H9 (cell line): ENCODE measurements around the gene ATRNL1. TPM values are rescaled to one million over a fixed set of nuclear protein-coding genes. Genes with fewer than 3 reads are reported as not detected.

Source experiments
- DNase-seq: peaks from one replicate; pipeline ENCODE4 v3.0.0-alpha.2; 2017
- H2AFZ ChIP-seq: one replicate; pipeline ENCODE4 v1.6.1; 2013; ENCODE audit warnings: mild to moderate bottlenecking, low read length, control low read depth, moderate library complexity
- H2AK5ac ChIP-seq: 2 replicates; pipeline ENCODE4 v1.6.1; 2013; ENCODE audit warnings: low read length, control low read depth, mixed read lengths; ENCODE audit not compliant: insufficient read length
- H2BK120ac ChIP-seq: one replicate; pipeline ENCODE4 v1.6.1; 2013; ENCODE audit warnings: low read depth, mild to moderate bottlenecking, low read length, control low read depth, inconsistent platforms; ENCODE audit not compliant: poor library complexity, severe bottlenecking
- H2BK12ac ChIP-seq: 2 replicates; pipeline ENCODE4 v1.6.1; 2013; ENCODE audit warnings: low read length, control low read depth, mixed read lengths, low read depth; ENCODE audit not compliant: insufficient read length
- H2BK15ac ChIP-seq: 2 replicates; pipeline ENCODE4 v1.6.1; 2013; ENCODE audit warnings: low read depth, low read length, control low read depth
- H2BK20ac ChIP-seq: one replicate; pipeline ENCODE4 v1.6.1; 2013; ENCODE audit warnings: low read depth, mild to moderate bottlenecking, low read length, control low read depth, inconsistent platforms; ENCODE audit not compliant: poor library complexity, severe bottlenecking
- H2BK5ac ChIP-seq: 2 replicates; pipeline ENCODE4 v1.6.1; 2013; ENCODE audit warnings: low read length, control low read depth, mixed read lengths; ENCODE audit not compliant: insufficient read length
- H3K14ac ChIP-seq: 2 replicates; pipeline ENCODE4 v1.6.1; 2013; ENCODE audit warnings: low read length, control low read depth; ENCODE audit not compliant: insufficient read depth
- H3K18ac ChIP-seq: 2 replicates; pipeline ENCODE4 v1.6.1; 2013; ENCODE audit warnings: low read depth, mild to moderate bottlenecking, mixed read lengths, low read length, control low read depth; ENCODE audit not compliant: insufficient read length
- H3K23ac ChIP-seq: 2 replicates; pipeline ENCODE4 v1.6.1; 2013; ENCODE audit warnings: low read length, control low read depth, mixed read lengths, low read depth; ENCODE audit not compliant: insufficient read length
- H3K23me2 ChIP-seq: 2 replicates; pipeline ENCODE4 v1.6.1; 2013; ENCODE audit warnings: low read depth, mild to moderate bottlenecking, mixed read lengths, low read length, control low read depth; ENCODE audit not compliant: insufficient read length, poor library complexity, severe bottlenecking
- H3K27ac ChIP-seq: 2 replicates; pipeline ENCODE4 v1.5.1; 2013; ENCODE audit warnings: low read length, control low read depth, mixed read lengths, low read depth; ENCODE audit not compliant: insufficient read length
- H3K27me3 ChIP-seq: 2 replicates; pipeline ENCODE4 v1.6.1; 2013; ENCODE audit warnings: low read length, control low read depth, inconsistent platforms; ENCODE audit not compliant: insufficient read depth
- H3K4ac ChIP-seq: 2 replicates; pipeline ENCODE4 v1.6.1; 2013; ENCODE audit warnings: low read depth, mild to moderate bottlenecking, control low read depth, inconsistent platforms, low read length, moderate library complexity
- H3K4me1 ChIP-seq: 2 replicates; pipeline ENCODE4 v1.6.1; 2013; ENCODE audit warnings: low read length, control low read depth, inconsistent platforms; ENCODE audit not compliant: insufficient read depth
- H3K4me2 ChIP-seq: 2 replicates; pipeline ENCODE4 v1.6.1; 2013; ENCODE audit warnings: low read length, control low read depth, mixed read lengths; ENCODE audit not compliant: insufficient read length, insufficient read depth
- H3K56ac ChIP-seq: 2 replicates; pipeline ENCODE4 v1.6.1; 2013; ENCODE audit warnings: low read depth, mild to moderate bottlenecking, mixed read lengths, low read length, control low read depth; ENCODE audit not compliant: insufficient read length
- H3K79me1 ChIP-seq: 2 replicates; pipeline ENCODE4 v1.6.1; 2013; ENCODE audit warnings: low read depth, mild to moderate bottlenecking, moderate library complexity, low read length, control low read depth, inconsistent platforms; ENCODE audit not compliant: insufficient read depth, poor library complexity, severe bottlenecking
- H3K79me2 ChIP-seq: 2 replicates; pipeline ENCODE4 v1.6.1; 2013; ENCODE audit warnings: low read length, control low read depth, inconsistent platforms; ENCODE audit not compliant: insufficient read depth
- H3K9ac ChIP-seq: 2 replicates; pipeline ENCODE4 v1.6.1; 2013; ENCODE audit warnings: low read length, control low read depth, mixed read lengths; ENCODE audit not compliant: insufficient read length; ENCODE audit errors: extremely low read depth
- H3K9me3 ChIP-seq: one replicate; pipeline ENCODE4 v1.6.1; 2013; ENCODE audit warnings: low read depth, low read length, inconsistent platforms; ENCODE audit not compliant: control insufficient read depth
- H3T11ph ChIP-seq: one replicate; pipeline ENCODE4 v1.6.1; 2013; ENCODE audit warnings: mild to moderate bottlenecking, low read length, control low read depth, inconsistent platforms
- H4K20me1 ChIP-seq: one replicate; pipeline ENCODE4 v1.6.1; 2013; ENCODE audit not compliant: control insufficient read depth, insufficient read length, insufficient read depth
- H4K5ac ChIP-seq: 2 replicates; pipeline ENCODE4 v1.6.1; 2013; ENCODE audit warnings: low read depth, mild to moderate bottlenecking, mixed read lengths, low read length, control low read depth; ENCODE audit not compliant: insufficient read length
- H4K8ac ChIP-seq: replicated peaks from 2 replicates; pipeline ENCODE4 v1.6.1; 2013; ENCODE audit warnings: low read length, control low read depth, mixed read lengths, low read depth; ENCODE audit not compliant: insufficient read length
- H4K91ac ChIP-seq: 2 replicates; pipeline ENCODE4 v1.6.1; 2013; ENCODE audit warnings: low read depth, mild to moderate bottlenecking, moderate library complexity, mixed read lengths, low read length, control low read depth; ENCODE audit not compliant: insufficient read length
- H3K27ac Mint-ChIP-seq, 3 experiments: 2 replicates in 2 of 3; 3 replicates in 1 of 3; pipeline ENCODE4 v1.8.0; 2020 to 2021; ENCODE audit warnings: mixed read lengths in 3 of 3, mild to moderate bottlenecking in 1 of 3, moderate library complexity in 1 of 3
- H3K27me3 Mint-ChIP-seq: 2 replicates; pipeline ENCODE4 v1.8.0; 2021; ENCODE audit warnings: low read depth, mild to moderate bottlenecking, moderate library complexity, mixed read lengths
- H3K36me3 Mint-ChIP-seq, 3 experiments: 2 replicates in 2 of 3; 3 replicates in 1 of 3; pipeline ENCODE4 v1.8.0; 2020 to 2021; ENCODE audit warnings: low read depth in 3 of 3, mixed read lengths in 3 of 3; ENCODE audit not compliant: insufficient read depth in 1 of 3
- H3K4me1 Mint-ChIP-seq, 2 experiments: 2 replicates each; pipeline ENCODE4 v1.8.0; 2020; ENCODE audit warnings: mixed read lengths in 2 of 2
- H3K4me3 Mint-ChIP-seq, 2 experiments: 2 replicates in 1 of 2; 3 replicates in 1 of 2; pipeline ENCODE4 v1.8.0; 2020 to 2021; ENCODE audit warnings: mild to moderate bottlenecking in 2 of 2, mixed read lengths in 2 of 2, moderate library complexity in 1 of 2
- H3K9me3 Mint-ChIP-seq, 2 experiments: 2 replicates in 1 of 2; 3 replicates in 1 of 2; pipeline ENCODE4 v1.8.0; 2020; ENCODE audit warnings: mild to moderate bottlenecking in 2 of 2, mixed read lengths in 2 of 2, moderate library complexity in 1 of 2
- WGBS: extraction: QIAGEN DNeasy Blood & Tissue Kit; methylation state at CpG from one replicate; pipeline ENCODE4 v1.1.7; 2013; ENCODE audit warnings: missing lambda C conversion rate, low lambda C conversion rate, mixed read lengths; ENCODE audit not compliant: insufficient read length; ENCODE audit errors: extremely low coverage; 5-methylcytosine and 5-hydroxymethylcytosine counted together
- total RNA-seq: library from RNA; stranded (reverse); gene quantifications from 2 replicates; pipeline ENCODE4 v1.2.1, GENCODE V29; 2021
- TF ChIP-seq, protein P1 (sequence below): fragments of 200-600 bp; sonication (generic); conservative IDR thresholded peaks from 3 replicates; pipeline ENCODE4 v1.8.0; 2021; ENCODE audit warnings: antibody characterized with exemption, mild to moderate bottlenecking

ATRNL1 gene
- total RNA-seq, 1 experiment from 2014 or later = 9.2 TPM

GRCh38 chr10:115773832-115774231, 680.7 kb downstream of the ATRNL1 start:
- Histone ChIP-seq H3K4me2 (no peak overlapping the region), H4K91ac (no peak overlapping the region), H2BK12ac (no peak overlapping the region), H2BK20ac (no peak overlapping the region), H3T11ph (no peak overlapping the region), H4K8ac (no peak overlapping the region), H2AFZ (no peak overlapping the region), H3K9me3 (no peaks in the 10 kb centered on the region), H3K79me2 (no peaks in the 10 kb centered on the region), H3K23ac (no peak overlapping the region), H3K4me1 (no peaks in the 10 kb centered on the region), H3K27me3 (no peaks in the 10 kb centered on the region), H3K27ac (no peak overlapping the region), H3K79me1 (no peaks in the 10 kb centered on the region), H3K4ac (no peak overlapping the region), H3K14ac (no peak overlapping the region), H2AK5ac (no peak overlapping the region), H4K20me1 (no peaks in the 10 kb centered on the region), H2BK120ac (no peak overlapping the region), H2BK15ac (no peak overlapping the region), H3K56ac (no peak overlapping the region), H3K9ac (no peak overlapping the region), H3K18ac (no peak overlapping the region), H2BK5ac (no peak overlapping the region), H3K23me2 (no peaks in the 10 kb centered on the region), H4K5ac (no peak overlapping the region)
- Mint-ChIP-seq H3K4me3 (no peak overlapping the region), H3K4me1 (peaks cover 5 to 6% of the 10 kb centered on the region in 2 experiments; a peak in 3 of 4 replicates), H3K27me3 (no peaks in the 10 kb centered on the region), H3K27ac (no peak overlapping the region), H3K36me3 (no peaks in the 10 kb centered on the region), H3K9me3 (no peaks in the 10 kb centered on the region)
- no CpG with 5 or more reads among the region's 2 CpGs for WGBS
- no peak for DNase-seq
- TF ChIP-seq, protein P1, sequence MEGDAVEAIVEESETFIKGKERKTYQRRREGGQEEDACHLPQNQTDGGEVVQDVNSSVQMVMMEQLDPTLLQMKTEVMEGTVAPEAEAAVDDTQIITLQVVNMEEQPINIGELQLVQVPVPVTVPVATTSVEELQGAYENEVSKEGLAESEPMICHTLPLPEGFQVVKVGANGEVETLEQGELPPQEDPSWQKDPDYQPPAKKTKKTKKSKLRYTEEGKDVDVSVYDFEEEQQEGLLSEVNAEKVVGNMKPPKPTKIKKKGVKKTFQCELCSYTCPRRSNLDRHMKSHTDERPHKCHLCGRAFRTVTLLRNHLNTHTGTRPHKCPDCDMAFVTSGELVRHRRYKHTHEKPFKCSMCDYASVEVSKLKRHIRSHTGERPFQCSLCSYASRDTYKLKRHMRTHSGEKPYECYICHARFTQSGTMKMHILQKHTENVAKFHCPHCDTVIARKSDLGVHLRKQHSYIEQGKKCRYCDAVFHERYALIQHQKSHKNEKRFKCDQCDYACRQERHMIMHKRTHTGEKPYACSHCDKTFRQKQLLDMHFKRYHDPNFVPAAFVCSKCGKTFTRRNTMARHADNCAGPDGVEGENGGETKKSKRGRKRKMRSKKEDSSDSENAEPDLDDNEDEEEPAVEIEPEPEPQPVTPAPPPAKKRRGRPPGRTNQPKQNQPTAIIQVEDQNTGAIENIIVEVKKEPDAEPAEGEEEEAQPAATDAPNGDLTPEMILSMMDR = no peak
